NCI-H146 (cell line): ENCODE measurements around the gene ARHGAP10.

Source experiments
- DNase-seq: peaks from one replicate; lab custom pipeline; 2025; lab: John Stamatoyannopoulos, UW

Gene ARHGAP10

DNA sequence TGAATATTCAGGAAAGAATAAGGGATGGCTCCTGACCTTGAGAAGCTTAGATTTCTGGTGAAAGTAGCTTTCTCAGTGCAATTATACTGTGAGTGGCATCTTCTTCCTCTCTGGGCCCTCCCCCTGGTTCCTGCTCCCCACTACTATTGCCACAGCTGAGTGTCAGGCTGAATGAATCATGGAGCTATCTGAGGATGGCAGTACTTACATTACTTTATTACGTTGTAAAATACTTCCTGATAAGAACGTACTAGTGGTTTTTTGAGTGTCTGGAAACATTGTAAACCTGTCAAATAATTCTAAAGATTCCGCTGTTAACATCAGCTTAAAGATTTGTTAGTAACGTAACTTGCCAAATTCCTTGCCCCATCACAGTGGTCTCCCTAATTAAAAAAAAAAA lies 36.2 kb downstream of the ARHGAP10 start:
- no peak for DNase-seq

DNA sequence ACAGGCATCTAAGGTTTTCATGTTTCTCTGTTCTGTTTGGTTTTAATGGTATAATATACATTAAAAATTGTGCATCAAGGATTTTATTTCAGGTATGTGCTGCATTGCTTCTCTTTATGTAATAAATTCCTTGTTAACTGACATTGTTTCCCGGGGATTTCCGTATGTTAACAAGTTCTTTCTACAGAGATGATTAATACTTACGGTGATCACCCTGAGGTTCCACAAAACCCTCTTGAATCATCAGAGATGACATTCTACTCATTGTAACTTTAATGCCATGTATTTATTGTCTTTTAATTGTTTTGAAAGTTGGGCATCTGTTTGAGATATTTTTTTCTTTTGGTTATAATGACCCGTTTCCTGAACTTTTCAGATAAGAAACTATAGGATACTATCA lies 37.5 kb downstream of the ARHGAP10 start:
- DNase-seq = no peak

DNA sequence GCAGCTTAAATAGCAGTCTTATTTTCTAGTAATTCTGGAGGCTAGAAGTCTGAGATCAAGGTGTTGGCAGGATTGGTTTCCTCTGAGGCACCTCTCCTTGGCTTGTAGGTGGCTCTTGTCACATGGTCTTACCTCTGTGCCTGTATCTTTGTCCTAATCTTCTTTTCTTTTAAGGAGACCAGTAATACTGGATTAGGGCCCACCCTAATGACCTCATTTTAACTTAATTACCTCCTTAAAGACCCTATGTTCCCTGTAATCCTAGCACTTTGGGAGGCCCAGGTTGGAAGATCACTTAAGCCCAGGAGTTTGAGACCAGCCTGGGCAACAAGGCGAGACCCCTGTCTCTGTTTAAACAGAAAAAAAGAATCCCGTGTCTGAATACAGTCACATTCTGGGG lies 38.9 kb downstream of the ARHGAP10 start:
- DNase-seq = no peak

DNA sequence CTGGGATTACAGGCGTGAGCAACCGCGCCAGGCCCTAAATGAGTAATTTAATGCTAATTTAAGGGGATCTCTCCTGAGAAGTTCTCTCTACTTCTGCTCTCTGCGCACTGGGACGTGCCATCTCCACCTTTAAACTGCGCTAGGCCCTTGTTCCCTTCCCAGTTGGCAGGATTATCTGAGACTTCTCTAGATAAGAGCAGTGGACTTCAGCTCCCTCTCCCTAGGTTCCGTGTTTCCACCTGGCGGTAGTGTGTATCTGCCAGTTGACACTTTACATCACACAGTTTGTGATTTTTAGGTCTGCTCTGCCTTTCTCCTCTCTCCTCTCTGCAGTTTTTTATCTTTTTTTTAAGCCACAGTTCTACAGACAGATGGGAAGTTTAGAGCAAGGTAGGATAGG lies 40.2 kb downstream of the ARHGAP10 start:
- no peak for DNase-seq

DNA sequence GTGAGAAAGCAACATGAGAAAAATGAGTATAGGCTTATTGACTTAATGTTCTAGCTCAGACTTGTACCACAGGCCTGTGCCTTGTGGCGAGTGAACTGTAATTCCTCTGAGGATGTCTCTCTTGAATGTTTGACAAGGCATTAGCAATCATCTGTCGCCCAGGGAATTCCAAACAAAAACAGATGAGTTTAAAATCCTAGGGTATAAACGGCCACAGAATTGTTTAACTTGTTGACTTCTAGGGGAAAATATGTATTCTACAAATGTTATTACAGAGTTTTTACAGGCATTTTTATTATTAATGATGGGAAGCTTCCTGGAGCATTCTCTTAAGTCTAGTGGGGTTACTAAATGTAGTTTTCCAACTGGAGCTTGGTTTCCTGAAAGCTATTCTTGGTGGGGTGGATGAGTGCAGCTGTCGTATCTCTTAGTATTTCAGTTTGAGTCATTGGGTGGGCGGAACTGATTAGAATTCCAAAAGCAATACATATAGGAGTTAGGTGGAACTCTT lies 40.6 kb downstream of the ARHGAP10 start:
- DNase-seq = no peak

DNA sequence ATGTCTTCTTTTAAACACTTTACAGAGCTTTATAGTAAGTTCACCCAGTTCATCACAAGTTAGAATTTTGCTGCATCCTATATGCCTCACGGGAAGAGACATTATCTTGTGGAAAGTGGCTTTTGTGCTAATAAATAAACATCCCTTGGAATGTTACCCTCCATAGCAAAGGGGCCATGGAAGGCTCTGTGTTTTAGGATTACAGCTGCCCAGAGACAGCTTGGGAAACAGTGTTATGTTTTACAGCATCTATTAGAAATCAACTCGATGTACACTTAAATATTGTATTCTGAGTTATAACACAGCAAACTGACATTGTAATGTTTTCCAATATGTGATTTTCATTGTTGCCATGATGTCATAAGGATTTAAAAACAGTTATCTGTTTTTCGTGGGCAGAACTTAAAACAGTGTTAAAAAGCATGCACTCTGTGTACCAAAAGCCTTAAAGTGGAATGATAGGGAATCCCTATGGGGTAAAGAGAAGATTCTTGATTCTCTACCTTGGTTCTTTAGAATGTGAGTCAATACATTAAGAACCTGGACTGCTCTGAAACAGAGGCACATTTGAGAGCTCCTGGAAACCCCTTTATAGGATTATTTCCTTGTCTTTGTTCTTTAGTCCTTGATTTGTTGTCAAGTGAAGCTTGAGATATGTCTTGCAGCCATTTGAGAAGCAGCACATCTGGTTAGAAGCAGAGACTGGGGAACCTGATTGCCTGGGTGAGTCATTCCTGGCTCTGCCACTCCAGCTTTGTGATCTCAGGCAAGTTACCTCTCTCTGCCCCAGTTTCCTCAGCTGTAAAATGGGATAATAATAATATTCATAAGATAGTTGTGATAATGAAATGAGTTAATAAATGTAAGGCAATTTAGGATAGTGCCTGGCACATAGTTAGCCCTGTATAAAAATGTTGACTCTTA lies 41.6 kb downstream of the ARHGAP10 start:
- no peak for DNase-seq

DNA sequence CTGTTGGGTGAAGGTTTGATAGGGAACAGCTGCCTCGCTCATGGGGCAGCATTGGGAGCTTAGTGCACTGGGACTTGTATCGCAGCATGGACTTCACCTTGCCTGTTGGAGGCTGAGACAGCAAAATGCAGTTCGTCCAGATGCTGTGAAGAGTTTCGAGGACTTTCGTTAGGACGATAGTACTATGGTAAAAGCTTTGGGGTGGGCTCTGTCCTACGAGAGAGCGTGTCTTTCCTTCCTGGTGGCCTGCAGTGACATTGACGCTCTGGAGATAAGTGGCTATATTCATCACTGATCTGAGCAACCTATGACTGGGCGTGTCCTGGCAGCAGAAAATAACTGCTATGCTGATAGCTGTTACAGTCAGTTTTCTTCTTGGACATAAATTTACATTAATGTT lies 44.8 kb downstream of the ARHGAP10 start:
- DNase-seq = no peak

DNA sequence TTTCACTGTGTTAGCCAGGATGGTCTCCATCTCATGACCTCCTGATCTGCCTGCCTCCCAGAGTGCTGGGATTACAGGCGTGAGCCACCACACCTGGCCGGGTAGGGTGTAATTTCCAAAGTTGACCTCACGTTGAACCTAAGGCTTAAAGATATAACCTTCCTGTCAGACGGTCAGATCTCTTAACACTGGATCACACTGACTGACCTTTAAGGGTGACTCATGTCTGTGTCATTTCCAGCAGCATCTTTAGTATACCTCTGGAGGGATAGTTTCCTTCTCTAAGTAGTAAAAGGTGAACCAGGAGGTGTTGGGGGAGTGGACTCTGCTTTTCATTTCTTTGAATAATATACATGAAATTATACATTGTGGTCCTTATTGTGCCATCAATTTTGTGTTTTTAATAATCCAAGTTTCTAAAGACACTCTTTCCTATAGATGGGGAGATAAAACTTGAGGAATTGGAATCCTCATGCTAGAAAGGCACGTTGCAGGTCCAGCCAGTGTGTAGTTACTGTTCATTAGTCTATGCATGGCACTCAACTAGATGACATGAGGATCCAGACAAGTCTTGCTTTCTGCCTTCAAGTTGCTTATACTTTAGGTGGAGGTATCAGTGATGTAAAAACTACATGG lies 45.7 kb downstream of the ARHGAP10 start:
- DNase-seq = no peak

DNA sequence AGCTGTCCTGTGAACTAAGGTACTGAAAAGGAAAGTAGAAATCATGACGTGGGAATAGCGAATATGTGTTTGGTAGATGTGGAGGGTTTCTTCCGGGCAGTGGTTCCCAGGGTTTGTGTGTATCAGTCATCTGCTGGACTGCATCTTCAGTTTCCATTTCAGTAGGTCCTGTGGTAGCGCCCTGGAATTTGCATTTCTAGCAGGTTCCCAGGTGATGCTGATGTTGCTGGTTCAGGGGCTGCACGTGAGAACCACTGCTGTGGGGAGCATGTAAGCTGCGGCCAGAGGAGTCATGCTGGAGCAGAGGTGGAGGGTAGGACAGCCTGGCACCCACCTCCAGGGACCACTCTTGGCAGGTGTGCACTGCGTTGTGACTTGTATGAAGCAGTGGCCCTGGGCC lies 47.1 kb downstream of the ARHGAP10 start:
- DNase-seq = no peak

DNA sequence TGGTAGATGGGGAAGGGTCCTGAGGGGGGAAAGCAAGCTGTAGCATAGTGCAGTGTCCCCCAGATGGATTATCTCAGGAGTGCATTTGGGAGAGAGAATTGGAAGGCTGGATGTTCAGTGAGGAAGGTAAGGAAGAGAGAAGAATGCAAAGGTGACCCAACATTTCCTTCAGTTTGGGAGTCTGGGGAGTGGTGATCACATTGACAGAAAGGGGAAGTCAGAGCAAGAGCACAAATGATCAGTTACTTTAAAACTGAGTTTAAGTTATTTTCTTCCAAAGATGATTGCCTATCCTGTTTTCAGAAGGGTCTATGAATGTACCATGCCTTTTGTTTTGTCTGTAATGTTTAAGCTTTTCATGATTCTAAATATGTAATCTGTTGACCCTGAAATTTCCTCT lies 47.6 kb downstream of the ARHGAP10 start:
- no peak for DNase-seq

DNA sequence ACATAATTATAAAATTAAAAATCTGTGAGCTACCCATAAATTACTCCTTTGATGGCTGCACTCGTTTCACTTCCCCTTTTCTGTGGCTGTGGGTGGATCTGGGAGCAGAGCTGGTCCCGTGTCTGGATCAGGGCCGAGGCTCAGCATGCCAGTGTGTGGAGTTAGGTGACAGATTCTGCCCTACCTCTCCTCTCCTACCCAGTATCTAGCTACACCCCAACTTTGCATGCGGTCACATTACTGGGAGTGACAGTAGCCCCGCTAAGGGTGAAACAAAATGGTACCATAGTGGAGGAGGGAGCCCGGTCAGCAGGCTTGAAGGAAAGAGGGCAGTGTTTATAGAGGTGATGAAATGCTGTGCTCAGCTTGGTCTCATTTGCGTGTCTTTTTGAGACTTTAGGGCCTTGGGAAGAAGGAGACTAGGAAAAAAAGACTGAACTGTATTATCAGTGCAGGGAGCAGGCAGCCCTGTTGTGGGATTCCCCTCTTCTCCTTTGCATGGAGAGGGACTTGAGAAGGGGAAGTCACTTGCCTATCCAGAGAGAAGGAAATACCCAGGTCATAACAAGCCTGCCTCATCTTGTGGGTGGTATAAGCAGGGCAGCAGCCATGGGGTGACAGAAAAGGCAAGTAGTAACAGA lies 48.4 kb downstream of the ARHGAP10 start:
- DNase-seq = no peak

DNA sequence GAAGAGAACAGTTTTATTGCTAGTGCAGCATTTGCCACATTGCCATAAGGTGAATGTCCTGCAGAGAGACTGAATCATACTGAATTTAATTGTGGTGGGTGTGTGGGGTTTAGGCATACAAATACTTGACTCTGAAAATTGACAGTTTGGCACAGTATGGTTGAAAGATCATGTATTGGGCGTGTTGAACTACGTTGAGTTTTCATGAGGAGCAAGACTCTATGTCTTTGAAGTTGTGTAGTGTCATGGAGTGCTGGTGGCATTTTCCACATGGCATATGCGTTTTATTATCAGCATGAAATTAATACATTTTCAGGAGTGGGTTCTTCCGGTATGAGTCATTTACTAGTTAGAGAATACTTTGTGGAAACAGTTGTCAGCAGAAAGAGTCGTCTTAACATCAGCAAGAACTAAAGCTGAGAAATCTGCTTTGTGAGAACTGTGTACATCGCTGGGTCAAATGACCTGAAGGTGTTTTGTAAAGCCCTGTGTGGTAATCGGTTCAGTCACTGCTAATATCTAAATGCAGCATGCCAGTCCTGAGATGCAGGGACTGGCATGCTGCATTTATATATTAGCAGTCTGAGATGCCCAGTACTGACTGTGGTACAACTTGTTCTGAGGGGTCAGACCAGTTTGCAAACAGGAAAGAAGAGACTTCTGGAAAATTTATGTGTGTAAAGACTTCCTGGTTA lies 50.3 kb downstream of the ARHGAP10 start:
- no peak for DNase-seq

DNA sequence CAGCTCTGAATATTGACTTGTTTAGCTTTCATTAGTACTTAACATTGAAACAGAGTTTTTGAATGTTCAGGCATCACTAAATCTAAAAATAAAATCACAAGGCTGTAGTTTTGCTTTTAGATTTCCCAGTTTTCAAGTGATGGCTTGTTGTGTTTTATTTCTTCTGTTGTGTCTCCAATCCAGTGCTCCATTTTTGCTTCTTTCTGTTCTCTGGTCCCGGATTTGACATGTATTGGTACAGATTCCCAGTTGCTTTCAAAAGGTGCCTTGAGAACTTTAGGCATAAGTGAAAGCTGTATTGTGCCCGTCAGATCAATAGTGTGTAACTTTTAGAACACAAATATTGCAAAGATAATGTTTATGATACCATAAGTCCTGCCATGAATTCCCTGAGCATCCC lies 53.2 kb downstream of the ARHGAP10 start:
- DNase-seq = no peak

DNA sequence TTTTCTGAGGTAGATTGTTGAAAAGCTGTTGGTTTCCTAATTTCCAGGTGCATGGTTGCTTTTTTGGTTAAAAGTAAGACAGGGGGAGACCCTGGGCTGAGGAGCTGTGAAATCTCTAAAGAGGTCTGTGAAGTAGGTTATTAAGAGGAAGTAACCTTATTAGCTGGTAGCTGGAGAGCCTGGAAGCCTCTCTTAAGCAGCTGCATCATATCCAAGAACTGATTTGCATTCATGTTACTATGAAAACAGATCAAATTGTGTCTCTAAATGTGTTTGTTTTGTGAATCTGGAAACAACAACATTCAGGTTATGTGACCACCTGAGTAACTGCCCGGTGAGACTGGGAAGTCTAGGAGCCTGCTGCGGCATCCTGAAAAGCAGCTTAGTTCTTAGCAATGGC lies 54.1 kb downstream of the ARHGAP10 start:
- no peak for DNase-seq

DNA sequence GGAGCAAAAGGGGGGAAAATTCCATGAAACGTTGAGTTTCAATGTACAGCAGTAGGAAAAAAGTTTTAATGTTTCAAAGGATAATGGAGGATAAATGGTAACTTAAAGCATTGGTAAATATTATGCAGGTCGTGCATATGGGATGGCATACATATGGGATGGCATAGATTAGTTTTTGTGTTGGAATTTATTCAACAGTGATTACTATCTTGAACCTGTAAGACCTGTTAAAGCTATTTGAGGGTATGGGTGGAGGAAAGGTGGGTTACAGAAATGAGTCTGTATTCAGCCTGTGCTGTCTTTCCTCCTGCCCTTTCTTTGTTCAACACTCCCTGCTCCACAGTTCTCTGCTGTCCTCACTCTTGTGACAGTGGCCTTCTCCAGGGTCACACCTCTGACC lies 54.6 kb downstream of the ARHGAP10 start:
- no peak for DNase-seq

DNA sequence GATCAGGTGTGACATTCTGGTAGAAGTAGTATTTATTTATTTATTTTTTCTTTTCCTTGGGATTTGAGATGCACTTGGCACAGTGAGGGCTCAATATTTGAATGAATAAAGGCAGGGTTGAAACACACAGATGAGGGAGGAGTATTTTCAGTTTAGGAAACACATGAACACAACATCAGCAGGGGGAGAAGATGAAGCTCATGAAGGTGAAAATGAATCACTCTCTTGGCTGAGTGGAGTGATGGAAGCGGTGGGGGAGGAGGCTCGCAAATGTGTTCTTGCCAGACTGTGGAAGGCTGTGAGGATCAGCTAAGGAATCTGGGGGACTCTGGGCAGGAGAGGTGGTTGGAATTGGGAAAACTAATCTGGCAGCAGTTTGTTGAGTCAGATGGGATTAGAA lies 55.3 kb downstream of the ARHGAP10 start:
- DNase-seq = no peak

DNA sequence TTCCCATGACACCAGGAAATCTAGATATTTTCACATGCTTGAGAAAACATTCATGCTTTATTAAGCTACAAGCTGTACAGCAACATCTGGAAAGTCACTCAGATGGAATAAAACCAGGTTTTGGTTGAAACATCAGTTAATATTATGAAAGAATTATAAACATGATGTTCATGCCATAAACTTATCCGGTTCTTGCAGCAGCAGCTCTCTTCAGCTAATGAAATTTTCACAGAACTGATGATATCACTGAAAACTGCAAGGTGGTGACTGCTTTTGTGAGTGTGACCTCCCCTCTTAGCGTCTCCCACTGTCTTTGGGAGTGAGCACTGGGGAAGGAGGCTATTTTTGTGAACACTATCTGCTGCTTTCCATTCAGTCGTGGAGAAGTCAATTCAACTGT lies 56.9 kb downstream of the ARHGAP10 start:
- DNase-seq = no peak

DNA sequence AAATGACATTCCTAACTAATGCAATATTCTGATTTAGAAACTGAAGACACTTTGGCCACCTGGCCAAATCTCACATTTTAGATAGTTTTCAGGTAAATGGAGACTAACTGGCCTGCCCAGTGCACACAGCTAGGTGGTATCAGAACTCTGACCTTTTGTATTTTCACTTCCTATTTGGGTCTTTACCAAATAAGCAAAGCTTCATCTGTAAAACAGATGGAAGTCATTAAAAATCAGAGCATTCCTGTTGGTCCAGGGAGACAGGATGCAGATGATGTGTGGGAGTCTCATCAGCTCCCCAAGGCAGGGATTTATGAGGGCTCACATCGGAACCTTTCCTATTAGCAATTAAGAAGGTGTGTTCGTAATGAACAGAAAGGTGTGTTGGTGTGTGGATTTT lies 57.7 kb downstream of the ARHGAP10 start:
- DNase-seq = no peak

DNA sequence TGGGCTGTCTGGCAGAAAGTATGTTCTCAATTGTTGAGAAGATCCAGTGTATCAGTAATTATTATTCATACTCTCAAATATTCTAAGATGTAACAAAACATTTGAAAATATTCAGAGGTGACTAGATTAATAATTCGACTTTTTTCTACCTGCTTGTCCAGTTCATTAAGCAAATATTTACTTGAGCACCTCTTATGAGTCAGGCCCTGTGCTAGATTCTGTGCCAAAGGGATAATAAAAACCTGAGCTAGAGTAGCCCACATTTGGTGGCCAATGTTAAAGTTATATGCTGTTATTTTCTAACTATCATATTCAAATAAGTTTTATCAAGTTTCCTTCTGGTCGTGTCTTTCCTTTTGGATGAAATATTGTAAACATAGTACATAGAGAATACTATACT lies 58.5 kb downstream of the ARHGAP10 start:
- DNase-seq = no peak

DNA sequence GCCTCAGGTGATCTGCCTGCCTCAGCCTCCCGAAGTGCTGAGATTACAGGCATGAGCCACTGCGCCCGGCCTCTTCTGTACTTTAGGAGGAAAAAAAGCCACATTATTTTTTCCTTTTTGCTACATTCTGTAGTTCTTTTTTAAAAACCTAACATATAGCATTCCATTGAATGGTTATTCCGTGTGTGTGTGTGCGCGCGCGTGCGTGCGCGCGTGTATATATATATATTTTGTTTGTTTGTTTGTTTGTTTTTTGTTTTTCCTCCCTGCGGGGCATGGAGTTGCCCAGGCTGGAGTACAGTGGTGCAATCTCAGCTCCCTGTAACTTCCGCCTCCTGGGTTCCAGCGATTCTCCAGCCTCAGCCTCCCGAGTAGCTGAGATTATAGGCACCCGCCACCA lies 59.5 kb downstream of the ARHGAP10 start:
- DNase-seq = no peak

DNA sequence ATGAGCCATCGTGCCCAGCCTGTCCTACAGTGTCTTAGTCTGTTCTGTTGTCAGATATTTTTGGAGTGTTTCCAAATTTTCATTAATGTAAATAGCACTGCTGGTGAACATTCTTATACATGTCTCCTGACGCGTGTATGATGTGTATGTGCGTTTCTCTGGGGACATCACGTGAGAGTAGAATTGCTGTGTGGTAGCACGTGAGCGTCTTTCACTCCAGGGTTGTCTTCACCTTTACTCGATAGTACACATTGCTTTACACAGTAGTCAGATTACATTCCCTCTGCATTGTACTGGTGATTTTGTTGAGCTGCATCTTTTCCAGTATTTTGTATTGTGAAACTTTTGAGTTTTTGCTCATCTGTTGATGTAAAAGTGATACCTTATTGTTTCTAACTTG lies 60.0 kb downstream of the ARHGAP10 start:
- no peak for DNase-seq

DNA sequence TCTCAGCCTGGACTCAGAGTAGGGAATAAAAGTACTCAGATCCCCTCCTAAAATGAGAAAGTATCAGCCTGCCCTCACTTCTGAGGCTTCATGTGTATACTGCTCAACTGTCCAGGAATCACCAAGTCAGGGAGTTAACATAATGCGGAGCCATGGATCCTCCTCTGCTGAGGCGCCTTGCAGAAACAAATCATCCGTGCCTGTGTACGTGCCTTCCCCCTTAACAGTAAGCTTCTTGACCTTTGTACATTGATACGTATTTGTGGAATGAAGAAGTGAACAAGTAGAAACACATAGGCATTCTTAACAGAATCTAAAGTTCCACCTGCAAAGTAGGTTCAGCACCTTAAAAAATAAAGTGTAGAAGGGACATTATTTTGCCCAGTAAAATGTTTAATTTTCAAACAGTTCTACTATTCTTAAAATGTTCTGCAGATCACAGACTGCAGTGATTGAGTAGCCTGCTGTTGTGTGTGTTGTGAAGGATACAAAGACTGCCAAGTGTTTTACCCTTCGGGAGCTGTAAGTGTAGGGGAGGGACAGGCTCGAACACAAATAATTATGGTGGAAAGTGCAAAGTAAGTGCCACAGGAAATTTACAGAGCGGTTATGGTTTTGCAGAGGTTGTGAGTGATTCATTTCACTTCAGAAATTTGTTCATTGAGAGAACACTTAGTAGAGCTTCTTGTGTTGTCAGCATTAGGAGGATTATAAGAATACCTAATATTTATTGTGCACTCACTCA lies 61.9 kb downstream of the ARHGAP10 start:
- DNase-seq = no peak
